Activated naive CD4-positive, alpha-beta T cell treated with anti-CD3 and anti-CD28 coated beads, Interleukin-2, amount 50 U/mL, for 72 hours (primary cell): ENCODE data around the gene ZNF518B. TPM values are rescaled to one million over a fixed set of nuclear protein-coding genes. Genes with fewer than 3 reads are reported as not detected.

ENCODE experiments used
- ATAC-seq, 2 donors: fragments of 150-1000 bp; cut with Tn5 transposase; 2 replicates each; pipeline ENCODE4 v1.10.0; 2021; ENCODE audit warnings: mild to moderate bottlenecking in 2 of 2, moderate library complexity in 2 of 2
- DNase-seq, 2 donors: peaks; one replicate each; pipeline ENCODE4 v3.0.0; 2021 to 2022; ENCODE audit warnings: low spot score in 2 of 2
- H3K27ac Mint-ChIP-seq, 2 donors: one replicate each; pipeline ENCODE4 v1.8.0; 2022; ENCODE audit warnings: mild to moderate bottlenecking in 2 of 2, mixed read lengths in 2 of 2
- H3K36me3 Mint-ChIP-seq, 2 donors: one replicate each; pipeline ENCODE4 v1.8.0; 2022; ENCODE audit warnings: mixed read lengths in 2 of 2
- H3K9me3 Mint-ChIP-seq, 2 donors: one replicate each; pipeline ENCODE4 v1.8.0; 2022; ENCODE audit warnings: mixed read lengths in 2 of 2
- total RNA-seq, 2 donors: library from RNA; stranded (reverse); gene quantifications; one replicate each; pipeline ENCODE4 v1.2.3, GENCODE V29; 2022

ZNF518B gene
- total RNA-seq, 2 donors from 2014 or later: 18.4 to 18.8 TPM

- ATAC-seq (no peak), DNase-seq (no peak)
- no peak overlapping the region for H3K27ac Mint-ChIP-seq
- peaks cover 4 to 13% of the 10 kb centered on the region in 2 donors for H3K9me3 Mint-ChIP-seq
- peaks cover 0 to 4% of the 10 kb centered on the region in 2 donors for H3K36me3 Mint-ChIP-seq
Measured at GRCh38 chr4:10417740-10418139, 39.5 kb downstream of the ZNF518B start.

- ATAC-seq (peak; percentile 41 to 54), DNase-seq (no peak)
Measured at GRCh38 chr4:10416441-10416840, 40.8 kb downstream of the ZNF518B start.

GRCh38 chr4:10413177-10413576 lies 44.0 kb downstream of the ZNF518B start:
- H3K9me3 Mint-ChIP-seq: no peaks in the 10 kb centered on the region
- no peak for ATAC-seq

More at GRCh38 chr4:10416441-10416840, 40.8 kb downstream of the ZNF518B start:
- no peak overlapping the region for H3K27ac Mint-ChIP-seq
- peaks cover 4 to 5% of the 10 kb centered on the region in 2 donors for H3K9me3 Mint-ChIP-seq
- H3K36me3 Mint-ChIP-seq: peaks cover 0 to 4% of the 10 kb centered on the region in 2 donors

GRCh38 chr4:10405672-10406071 lies 51.6 kb downstream of the ZNF518B start:
- ATAC-seq (no peak), DNase-seq (no peak)
- Mint-ChIP-seq H3K27ac (no peak overlapping the region), H3K36me3 (no peaks in the 10 kb centered on the region), H3K9me3 (no peaks in the 10 kb centered on the region)

More at GRCh38 chr4:10413177-10413576, 44.0 kb downstream of the ZNF518B start:
- H3K36me3 Mint-ChIP-seq: no peaks in the 10 kb centered on the region
- DNase-seq: no peak
- no peak overlapping the region for H3K27ac Mint-ChIP-seq

- no peaks in the 10 kb centered on the region for H3K9me3 Mint-ChIP-seq
- DNase-seq (peak in 1 of 2 donors; percentile 7), ATAC-seq (no peak)
- H3K27ac Mint-ChIP-seq: peak overlapping the region in 1 of 2 donors; percentile 21
- H3K36me3 Mint-ChIP-seq: no peaks in the 10 kb centered on the region
Measured at GRCh38 chr4:10403633-10404445, 53.4 kb downstream of the ZNF518B start.

- peak overlapping the region in 1 of 2 donors; percentile 69 for H3K27ac Mint-ChIP-seq
- ATAC-seq: no peak
Measured at GRCh38 chr4:10395971-10396580, 61.1 kb downstream of the ZNF518B start.

More at GRCh38 chr4:10395971-10396580, 61.1 kb downstream of the ZNF518B start:
- Mint-ChIP-seq H3K36me3 (no peaks in the 10 kb centered on the region), H3K9me3 (peaks cover 9 to 16% of the 10 kb centered on the region in 2 donors)
- no peak for DNase-seq

Other genes with a start within 250 kb of the ZNF518B start
- under 1 TPM in 1 of 2 donors, not detected in 1; 0.39 TPM for gene CLNK, start 227.3 kb upstream of the ZNF518B start, total RNA-seq